Stimulated activated CD8-positive, alpha-beta memory T cell treated with anti-CD3 and anti-CD28 coated beads, Interleukin-15, amount 100 ng/mL, for 24 hours (primary cell): Measurements from ENCODE around the gene MRPL51.
"Not testable (repeated sequence)": the region's sequence is repeated elsewhere in the genome, so short reads cannot be mapped to it uniquely, and the experiment has no call there.

Source experiments
- DNase-seq: peaks from one replicate; pipeline ENCODE4 v3.0.0-alpha.2; 2020; ENCODE audit warnings: low read depth

The MRPL51 gene

GRCh38 chr12:6488240-6488639 lies 4.8 kb downstream of the MRPL51 start:
- no peak for DNase-seq

GRCh38 chr12:6478416-6478815 lies 14.6 kb downstream of the MRPL51 start:
- no peak for DNase-seq

DNA sequence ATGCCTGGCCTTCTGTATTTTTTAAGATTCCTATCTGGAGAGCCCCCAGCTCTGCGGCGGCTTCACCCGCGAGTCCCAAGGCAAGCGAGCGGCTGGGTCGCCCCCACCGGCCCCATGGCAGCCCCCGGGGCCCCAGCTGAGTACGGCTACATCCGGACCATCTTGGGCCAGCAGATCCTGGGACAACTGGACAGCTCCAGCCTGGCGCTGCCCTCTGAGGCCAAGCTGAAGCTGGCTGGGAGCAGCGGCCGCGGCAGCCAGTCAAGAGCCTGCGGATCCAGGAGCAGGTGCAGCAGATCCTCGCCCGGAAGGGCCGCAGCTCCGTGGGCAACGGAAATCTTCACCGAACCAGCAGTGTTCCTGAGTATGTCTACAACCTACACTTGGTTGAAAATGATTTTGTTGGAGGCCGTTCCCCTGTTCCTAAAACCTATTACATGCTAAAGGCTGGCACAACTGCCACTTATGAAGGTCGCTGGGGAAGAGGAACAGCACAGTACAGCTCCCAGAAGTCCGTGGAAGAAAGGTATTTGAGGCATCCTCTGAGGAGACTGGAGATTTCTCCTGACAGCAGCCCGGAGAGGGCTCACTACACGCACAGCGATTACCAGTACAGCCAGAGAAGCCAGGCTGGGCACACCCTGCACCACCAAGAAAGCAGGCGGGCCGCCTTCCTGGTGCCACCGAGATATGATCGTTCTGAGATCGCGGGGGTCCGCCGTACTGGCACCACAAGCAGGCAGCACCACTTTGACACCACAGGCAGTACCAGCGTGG lies 15.3 kb downstream of the MRPL51 start:
- not testable (repeated sequence) for DNase-seq

GRCh38 chr12:6476489-6476888 lies 16.6 kb downstream of the MRPL51 start:
- no peak for DNase-seq

- not testable (repeated sequence) for DNase-seq
These were observed 17.7 kb downstream of the MRPL51 start for GRCh38 chr12:6475233-6475975.

- no peak for DNase-seq
These were observed 20.6 kb downstream of the MRPL51 start for GRCh38 chr12:6472491-6472890.

DNA sequence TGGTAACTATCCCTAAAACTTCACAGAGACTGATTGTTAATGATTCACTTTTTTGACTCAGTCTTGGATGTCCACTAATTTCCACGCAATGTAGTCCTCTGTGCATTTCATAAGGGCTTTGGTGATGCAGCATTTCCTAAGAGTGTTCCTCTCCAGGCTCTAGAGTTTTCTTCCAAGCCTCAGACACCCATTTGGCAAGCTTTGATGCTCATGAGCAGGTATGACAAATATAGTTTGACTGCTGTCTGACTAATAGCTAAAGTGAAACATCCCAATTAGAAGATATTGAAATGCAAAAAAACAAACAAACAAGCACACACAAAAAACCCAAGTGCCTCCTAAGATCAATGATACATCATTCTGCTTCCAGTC lies 21.1 kb downstream of the MRPL51 start:
- DNase-seq, result no peak

DNA sequence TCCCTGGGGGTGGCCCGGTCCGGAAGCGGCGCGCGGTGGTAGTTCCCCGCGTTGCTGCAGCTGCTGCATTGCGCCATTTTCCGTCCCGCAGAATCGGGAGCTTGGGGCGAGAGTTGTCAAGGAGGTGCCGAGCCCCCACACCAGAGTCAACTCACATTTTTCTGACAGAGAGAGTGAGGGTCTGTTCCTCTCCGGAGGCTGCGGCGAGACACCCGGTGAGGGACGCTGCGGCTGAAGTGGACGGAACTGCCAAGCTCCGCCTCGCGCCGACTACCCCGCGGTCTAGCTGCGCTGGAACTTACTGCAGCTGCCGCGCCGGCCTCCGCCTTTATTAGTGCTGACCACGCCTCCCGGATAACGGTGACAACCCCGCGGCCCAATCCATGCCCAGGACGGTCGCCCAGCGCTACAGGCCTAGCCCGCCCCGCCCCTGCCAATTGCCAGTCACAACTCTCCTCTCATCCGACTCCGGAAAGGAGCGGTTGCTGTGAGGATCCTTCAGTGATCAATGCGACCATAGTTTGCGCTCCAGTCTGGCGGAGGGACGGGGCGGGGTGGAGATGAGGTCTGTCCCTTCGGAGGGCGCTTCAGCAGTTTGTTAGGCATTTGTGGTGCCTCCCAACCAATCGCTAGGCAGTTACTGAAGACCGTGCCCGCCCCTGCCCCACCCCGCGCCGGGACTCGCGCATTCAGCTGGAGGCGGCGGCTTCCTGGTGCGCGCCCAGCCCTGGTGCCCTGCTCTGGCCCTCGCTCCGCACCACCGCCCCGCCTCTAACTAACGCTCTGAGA lies 22.5 kb downstream of the MRPL51 start, which contains the start of gene VAMP1:
TSS of gene VAMP1 (minus strand) at position 303 of the 789 bp plus-strand sequence. CDS start at position 157, 146 bp downstream.
- DNase-seq, result peak; percentile 88

DNA sequence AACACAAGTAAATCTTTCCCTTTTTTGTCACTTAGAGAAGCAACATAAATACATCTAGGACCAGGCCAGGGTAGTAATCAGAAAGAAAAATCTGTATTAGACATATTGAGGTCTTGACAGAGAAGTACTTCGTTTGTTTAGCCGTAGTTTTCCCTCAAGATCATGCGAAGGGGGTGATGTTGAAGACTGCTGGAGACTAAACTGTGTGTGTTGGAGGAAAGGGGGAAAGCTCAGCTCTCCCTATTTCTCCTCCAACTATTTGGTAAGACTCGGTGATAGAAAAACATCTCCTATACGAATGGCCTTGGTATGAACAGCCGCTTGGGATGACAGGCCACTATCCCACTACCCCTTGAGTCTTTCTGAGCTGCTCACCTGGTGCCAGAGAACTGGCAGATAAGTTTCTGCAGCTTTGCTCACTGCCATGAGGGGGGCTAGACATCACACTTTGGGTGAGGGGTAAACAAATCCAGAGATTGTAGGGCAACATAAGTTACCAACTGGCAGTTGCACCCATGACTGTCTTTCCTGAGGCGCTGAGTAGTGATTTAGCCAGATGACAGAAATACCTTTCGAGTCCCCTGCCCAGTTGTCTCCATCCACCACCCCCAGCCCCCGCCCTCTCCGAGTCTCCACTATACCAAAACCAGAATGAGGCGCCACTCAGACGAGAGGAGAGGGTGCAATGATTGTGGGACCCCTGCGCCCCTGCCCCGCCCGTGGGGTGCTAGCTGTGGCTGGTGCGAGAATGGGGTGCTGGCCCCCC lies 23.3 kb downstream of the MRPL51 start:
- DNase-seq, result no peak

DNA sequence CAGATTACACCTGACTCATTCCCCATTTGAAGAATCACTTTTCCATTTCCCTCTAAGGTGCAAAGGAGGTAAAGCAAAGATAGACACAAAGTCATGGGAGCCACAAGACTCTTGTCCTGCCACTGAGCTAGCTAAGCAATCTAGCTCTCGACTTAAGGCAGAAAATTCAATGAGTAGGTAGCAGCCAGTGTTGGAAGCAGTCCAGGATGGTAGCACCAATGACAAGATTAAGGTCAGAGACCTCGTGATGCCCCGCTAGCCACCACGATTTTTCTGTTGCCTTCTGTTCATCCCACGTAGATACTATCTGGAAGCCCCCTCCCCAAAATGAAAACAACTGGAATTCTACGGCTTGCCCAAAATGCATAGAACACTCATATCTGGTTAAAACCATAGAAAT lies 24.0 kb downstream of the MRPL51 start:
- DNase-seq, result no peak

GRCh38 chr12:6468283-6468575 lies 24.8 kb downstream of the MRPL51 start:
- no peak for DNase-seq

- DNase-seq, result not testable (repeated sequence)
These were observed 25.3 kb downstream of the MRPL51 start for GRCh38 chr12:6467571-6468282.

DNA sequence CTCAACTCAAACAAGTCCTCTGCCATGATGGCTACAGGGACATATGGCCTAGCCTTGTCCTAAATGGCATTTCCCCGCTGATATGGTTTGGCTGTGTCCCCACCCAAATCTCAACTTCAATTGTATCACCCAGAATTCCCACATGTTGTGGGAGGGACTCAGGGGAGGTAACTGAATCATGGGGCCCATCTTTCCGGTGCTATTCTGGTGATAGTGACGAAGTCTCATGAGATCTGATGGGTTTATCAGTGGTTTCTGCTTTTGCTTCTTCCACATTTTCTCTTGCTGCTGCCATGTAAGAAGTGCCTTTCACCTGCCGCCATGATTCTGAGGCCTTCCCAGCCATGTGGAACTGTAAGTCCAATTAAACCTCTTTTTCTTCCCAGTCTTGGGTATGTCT lies 26.3 kb downstream of the MRPL51 start:
- DNase-seq, result not testable (repeated sequence)

- no peak for DNase-seq
These were observed 26.9 kb downstream of the MRPL51 start for GRCh38 chr12:6466184-6466573.

DNA sequence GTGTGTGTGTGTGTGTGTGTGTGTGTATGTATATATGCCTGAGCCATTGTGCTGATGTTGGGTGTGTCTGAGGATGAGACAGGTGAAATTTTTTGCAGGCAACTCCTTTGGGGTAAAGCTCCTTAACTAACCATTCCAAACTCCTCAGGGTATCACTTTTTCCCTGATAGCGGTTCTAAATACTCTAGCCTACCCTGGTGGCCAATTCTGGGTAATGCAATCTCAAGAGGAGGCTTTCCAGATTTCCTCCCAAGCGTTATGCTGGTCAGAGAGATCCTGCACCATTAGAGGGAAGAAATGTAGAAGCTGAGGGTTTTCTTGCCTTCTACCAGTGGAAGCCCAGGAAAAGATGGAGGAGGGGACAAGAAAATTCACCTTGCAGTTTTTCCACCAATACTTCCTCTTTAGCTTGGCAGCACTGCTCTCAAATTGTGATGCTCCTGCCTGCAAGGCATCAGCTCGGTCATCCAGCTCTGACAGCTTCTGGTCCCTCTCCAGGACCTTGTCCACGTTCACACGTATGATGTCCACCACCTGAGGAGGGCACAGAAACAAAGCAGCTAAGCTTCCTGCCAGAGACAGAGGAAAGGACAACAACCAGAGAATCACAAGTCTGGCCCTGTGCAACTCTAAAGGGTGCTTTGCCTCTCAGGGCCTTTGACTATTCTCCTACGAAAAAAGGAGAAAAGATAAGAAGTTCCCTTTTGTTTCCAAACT lies 27.4 kb downstream of the MRPL51 start:
- no peak for DNase-seq

DNA sequence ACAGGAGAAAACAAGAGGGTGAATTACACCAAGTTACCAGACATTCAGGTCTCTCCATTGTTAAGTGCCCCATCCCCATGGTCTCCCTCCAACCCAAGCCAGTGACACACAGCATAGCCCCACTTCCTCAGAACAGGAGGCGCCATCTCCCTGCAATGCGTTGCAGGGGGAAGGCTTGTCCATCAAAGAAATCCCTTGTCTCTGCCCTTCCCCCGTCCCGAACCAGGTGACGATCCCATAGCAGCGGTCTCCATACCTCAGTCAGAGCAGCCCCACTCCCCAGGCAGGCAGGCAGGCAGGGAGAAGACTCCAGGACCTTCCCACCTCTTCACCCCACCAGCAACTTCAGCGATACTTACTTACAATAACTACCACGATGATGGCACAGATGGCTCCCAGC lies 28.5 kb downstream of the MRPL51 start:
- no peak for DNase-seq

GRCh38 chr12:6463858-6464257 lies 29.2 kb downstream of the MRPL51 start:
- DNase-seq, result no peak

GRCh38 chr12:6463216-6463615 lies 29.8 kb downstream of the MRPL51 start:
- DNase-seq, result no peak

- no peak for DNase-seq
These were observed 30.6 kb downstream of the MRPL51 start for GRCh38 chr12:6462234-6462995.
